GM12874 (cell line): Measurements from ENCODE around the gene HOXC10.

Experiments
- CTCF ChIP-seq: IDR thresholded peaks from 2 replicates; pipeline ENCODE4 v1.5.1; 2011; ENCODE audit warnings: low read depth, mild to moderate bottlenecking, control low read depth, low read length, moderate library complexity; ENCODE audit not compliant: insufficient read depth

Gene HOXC10

GRCh38 chr12:53984901-53985691 lies at the start of gene HOXC10:
Gene HOXC10, plus strand, starts transcription at chr12:53985146. Its CDS starts 114 bp downstream, at chr12:53985260.
- TF ChIP-seq CTCF: peak; percentile 80

- no peak for TF ChIP-seq CTCF
Measured at GRCh38 chr12:53935383-53936341, 49.3 kb upstream of the HOXC10 start.

- no peak for TF ChIP-seq CTCF
Measured at GRCh38 chr12:53937099-53937498, 47.8 kb upstream of the HOXC10 start.

- no peak for TF ChIP-seq CTCF
Measured at GRCh38 chr12:53937596-53938325, 47.2 kb upstream of the HOXC10 start.

GRCh38 chr12:53938326-53939140 lies 46.4 kb upstream of the HOXC10 start, which contains the start of gene HOXC13:
Gene HOXC13, plus strand, starts transcription at chr12:53938831. Its CDS starts 76 bp downstream, at chr12:53938907.
- TF ChIP-seq CTCF: no peak

- no peak for TF ChIP-seq CTCF
Measured at GRCh38 chr12:53939141-53940108, 45.5 kb upstream of the HOXC10 start.
